DMS153 treated with DMSO at 0.1 percent for 48 hours (cell line): ENCODE results near the gene MYOM3.

Source experiments
- DNase-seq: peaks from one replicate; lab custom pipeline; 2025; ENCODE audit not compliant: unreplicated experiment; lab: John Stamatoyannopoulos, UW

MYOM3 gene

DNA sequence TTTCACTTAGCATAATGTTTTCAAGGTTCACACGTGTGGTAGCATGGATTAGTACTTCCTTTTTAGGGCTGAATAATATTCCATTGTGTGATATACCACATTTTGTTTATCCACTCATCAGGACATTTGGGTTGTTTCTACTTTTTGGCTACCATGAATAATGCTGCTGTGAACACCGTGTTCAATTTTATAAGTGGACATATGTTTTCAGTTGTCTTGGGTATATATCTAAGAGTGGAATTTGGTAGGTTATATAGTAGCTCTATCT lies 27.2 kb upstream of the MYOM3 start:
- DNase-seq = no peak

DNA sequence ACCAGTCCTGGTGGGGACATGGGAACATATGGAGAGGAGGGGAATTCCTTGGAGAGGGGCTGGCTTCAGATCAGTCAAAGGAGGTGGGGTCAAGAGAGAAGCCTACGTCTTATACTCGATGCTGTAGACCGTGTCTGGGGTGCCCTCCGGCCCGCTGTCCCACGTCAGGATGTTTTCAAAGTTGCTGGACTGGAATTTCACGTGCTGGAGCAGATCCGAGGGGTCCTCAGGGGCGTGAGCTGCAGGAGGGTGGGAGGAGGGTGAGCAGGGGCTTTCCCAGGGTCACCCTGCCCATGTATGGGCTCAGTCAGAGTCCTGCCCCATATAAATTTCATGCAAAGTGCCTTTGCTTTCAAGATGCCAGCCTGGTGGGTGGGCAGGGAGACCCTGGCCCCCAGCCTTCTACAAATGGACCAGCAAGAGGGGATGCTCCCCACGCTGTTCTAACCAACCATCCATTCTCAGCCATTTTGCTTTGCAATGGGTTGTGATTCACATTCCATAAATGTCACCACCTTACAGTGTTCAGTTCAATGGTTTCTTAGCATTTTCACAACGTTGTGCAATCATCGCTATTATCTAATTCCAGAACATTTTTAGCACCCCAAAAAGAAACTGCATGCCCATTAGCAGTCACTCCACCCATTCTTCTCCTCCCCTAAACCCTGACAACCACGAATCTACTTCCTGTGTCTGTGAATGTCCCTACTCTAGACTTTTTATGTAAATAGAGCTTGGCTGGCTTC lies 26.7 kb upstream of the MYOM3 start:
- DNase-seq = no peak

DNA sequence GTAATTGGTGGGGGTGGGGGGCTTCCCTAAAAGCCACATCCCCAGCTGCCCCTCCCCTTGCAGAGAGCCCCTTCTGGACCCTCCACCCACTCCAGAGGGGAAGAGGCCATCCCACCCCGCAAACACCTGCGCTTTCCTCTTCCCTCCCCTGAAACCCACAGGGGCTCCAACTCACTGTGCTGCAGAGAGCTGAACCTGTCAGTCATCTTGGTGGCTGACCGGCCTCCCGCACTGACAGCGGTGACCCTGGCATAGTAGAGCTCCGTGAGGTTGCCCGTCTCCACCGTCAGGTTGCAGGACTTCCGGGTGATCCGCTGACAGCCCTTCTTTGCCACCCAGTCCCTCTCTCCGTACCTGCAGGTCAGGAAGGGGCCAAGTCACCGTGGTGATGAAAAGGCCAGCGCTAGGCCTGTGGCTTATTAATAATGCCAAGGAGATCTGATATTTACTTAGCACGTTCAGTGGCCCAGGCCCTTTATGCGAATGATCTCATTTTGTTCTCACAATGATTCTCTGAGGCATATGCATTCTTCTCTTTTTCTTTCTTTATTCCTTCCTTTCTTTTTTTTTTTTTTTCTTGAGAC lies 25.1 kb upstream of the MYOM3 start:
- DNase-seq = no peak

DNA sequence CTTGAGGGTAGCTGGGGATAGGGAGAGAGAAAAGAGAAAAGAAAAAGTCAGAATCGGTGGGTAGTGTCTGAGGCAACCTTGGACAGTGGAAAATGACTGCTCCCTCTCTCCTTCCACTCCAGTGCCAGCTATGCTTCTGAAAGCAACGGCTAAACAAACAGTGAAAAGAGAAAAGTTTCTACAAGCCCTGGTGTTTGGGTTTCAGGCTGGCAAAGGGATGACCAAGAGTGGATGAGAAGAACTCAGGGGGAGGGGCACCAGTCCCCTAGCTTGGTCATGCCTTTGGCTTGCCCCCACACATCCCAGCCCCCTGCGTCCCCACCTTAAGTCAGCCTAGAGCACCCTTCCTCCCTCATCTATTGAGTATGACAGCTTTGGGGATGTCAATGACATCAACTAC lies 22.4 kb upstream of the MYOM3 start:
- no peak for DNase-seq

DNA sequence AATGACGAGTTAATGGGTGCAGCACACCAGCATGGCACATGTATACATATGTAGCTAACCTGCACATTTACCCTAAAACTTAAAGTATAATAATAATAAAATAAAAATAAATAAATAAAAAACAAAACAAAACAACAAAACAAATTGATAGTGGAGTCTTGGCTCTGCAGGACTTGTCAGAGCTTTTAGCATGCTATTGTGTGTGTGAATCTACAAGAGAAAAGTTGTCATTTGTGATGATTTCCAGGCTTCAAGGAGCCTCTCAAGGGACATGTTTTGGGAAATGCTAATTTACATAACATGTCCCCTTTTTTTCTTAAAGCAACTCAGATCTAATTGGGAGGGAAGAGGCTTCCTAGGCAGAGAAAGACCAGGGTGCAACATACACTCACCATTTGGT lies 21.9 kb upstream of the MYOM3 start:
- no peak for DNase-seq

DNA sequence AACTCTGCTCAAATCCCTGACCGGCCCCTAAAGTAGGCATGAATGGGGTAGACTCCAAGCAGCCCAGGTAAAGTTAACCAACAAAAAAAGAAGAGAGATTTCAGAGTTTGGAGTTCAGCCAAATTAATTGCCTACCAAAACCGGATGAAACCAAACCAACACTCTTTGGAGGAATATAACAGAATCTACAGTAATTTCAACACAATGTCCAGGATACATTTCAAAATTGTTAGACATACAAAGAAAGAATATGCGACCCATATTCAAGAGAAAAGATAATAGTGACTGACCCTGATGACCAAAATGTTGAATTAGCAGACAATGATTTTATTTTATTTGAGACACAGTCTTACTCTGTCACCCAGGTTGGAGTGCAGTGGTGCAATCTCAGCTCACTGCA lies 18.4 kb upstream of the MYOM3 start:
- no peak for DNase-seq

DNA sequence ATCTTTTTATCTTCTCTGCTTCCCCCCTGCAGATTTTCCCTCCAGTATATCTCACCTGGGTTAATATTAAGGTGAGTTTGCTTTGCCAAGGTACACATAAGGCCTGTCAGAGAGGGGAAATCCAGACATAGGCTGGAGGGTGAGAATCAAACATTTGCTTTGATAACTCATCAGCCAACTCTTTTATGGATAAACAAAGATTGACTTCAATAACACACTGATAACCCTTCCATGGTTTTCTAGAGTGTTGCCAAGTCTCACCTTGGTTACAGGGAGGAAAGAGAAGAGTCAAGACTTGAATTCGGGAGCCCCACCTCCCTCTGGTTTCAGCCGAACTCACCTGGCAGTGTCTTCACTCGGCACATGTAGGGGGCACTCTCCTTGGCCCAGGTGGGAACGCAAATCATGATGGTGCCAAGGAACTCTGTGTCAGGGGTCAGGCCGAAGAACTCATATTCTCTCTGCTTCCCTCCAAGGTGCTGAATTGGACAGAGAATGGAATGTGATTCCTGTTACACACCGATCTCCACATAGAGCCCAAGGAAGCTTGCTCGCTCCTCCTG lies 15.9 kb upstream of the MYOM3 start:
- DNase-seq = no peak

DNA sequence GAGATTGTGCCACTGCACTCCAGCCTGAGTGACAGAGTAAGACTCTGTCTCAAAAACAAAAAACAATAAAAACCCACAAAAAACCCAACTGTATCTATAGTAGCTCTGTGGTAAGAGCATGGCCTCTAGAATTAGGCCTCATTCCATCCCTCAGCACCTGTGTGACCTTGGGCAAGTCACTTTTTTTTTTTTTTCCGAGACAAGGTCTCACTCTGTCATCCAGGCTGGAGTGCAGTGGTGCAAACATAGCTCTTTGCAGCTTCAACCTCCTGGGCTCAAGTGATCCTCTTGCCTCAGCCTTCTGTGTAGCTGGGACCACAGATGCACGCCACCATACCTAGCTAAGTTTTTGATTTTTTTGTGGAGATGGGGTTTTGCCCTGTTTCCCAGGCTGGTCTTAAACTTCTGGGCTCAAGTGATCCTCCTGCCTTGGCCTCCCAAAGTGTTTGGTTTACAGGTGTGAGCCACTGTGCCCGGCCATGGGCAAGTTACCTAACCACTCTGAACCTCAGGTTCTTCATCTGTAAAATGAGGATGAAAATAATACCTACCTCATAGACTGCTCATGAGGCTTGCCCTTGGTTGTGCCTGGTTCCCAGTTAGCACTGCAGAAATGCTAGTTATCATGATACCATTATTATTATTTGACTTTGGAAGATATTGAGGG lies 15.3 kb upstream of the MYOM3 start:
- no peak for DNase-seq

DNA sequence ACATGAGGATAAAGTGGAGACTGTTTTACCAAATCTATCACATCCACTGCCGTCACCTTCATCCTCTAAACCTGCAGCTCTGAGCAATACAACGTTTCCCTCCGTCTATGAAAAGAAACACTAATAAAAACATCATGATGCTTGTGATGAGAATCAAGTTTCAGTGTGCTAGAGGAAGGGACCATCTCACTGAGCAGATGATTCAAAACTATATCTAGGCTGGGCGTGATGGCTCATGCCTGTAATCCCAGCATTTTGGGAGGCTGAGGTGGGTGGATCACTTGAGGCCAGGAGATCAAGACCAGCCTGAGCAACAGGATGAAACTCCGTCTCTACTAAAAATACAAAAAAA lies 14.7 kb upstream of the MYOM3 start:
- DNase-seq = no peak

DNA sequence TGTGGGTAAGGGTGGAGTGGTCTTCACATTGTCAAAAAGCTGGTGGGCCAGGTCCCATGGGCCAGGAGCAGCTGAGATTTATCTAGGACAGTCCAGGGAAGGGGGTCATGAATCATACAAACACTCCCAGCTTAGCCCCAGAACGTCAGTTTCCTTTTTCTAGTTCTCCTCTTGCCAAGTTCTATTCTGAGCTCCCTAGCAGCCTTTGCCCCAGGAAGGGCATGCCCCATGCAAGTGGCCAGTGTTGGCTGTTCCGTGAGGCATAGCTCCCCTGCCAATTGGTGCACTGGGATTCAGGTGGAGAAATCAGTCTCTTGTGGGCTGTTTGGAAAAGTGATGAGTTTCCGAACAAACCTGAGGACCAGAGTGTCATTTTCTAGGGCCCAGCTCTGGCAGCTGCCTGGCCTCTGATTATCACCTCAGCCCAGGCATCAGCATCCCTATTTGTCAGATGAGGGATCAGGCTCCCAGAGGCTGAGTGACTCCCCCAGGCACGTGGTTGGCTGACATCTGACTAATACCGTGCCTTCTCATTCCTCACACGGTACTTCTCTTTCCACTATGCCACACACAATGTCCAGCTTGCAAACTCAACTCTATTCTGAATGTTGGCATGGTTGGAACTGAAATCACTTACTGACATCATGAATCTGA lies 14.2 kb upstream of the MYOM3 start:
- DNase-seq = no peak

DNA sequence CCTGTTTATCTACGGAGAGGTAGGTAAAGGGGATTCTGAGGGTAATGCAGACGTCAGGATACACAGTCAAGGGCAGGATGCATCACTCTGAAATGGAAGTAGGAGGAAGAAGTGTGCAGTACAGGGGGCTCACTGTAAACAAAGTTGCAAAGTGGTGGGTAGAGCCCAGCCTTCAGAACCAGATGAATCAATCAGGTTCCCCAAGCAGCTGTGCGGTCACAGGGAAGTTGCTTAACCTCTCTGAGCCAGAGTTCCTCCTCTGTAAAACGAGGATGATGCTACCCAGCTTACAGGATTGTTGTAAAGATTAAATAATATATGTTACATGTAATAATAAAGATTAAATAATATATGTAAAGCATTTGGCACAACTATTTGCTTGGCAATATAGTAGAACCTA lies 13.5 kb upstream of the MYOM3 start:
- no peak for DNase-seq

DNA sequence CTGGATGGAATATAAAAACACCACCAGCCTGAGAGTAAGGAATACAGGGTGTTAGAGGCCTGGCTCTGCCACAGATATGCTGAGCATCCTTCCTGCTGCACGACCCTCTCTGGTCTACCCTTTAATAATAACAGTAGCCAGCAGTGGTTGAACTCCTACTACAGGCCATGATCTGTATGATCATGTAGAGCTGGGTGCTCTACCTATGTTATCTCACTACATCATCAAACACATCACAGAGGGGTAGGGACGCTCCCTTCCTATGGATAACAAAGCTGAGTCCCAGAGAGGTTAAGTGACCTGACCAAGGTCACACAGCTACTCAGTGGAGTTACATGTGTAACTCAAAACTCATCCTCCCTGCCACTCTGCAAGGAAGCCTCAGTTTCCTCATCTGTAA lies 13.0 kb upstream of the MYOM3 start:
- no peak for DNase-seq

DNA sequence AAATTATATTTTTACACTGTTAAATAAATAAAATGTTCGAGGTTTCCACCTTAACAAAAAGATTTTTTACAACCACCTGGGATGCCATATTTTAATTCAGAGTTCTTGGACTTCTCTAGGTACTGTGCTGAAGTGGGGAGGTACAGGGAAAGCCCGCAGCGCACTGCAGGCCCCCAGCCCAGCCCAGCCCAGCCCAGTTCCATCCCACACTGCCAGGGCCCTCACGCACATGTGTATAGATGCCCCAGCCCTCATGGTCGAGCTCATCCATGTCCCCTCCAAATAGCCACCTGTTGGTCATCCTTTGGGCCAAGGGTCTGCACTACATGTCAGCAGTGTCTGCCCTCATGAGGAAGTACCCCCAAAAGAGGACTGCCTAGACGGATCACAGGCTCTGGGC lies 11.7 kb upstream of the MYOM3 start:
- DNase-seq = no peak

DNA sequence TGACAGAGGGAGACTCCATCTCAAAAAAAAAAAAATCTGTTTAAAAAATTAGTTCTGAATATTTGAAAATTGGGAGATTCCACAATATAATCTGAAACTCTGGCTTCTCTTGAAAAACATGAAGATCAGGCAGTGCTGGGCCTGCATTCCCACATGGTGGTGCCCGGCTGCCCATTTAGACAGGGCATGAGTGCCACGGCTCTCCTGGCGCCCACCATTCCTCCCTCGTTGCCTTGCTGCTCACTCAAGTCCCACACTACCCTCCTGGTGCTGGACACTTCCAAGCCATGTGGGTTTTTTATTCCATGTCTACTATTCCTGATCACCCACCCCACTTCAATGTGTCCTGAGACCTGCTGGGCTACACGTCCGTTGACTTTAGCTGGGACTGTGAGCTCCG lies 10.8 kb upstream of the MYOM3 start:
- no peak for DNase-seq

DNA sequence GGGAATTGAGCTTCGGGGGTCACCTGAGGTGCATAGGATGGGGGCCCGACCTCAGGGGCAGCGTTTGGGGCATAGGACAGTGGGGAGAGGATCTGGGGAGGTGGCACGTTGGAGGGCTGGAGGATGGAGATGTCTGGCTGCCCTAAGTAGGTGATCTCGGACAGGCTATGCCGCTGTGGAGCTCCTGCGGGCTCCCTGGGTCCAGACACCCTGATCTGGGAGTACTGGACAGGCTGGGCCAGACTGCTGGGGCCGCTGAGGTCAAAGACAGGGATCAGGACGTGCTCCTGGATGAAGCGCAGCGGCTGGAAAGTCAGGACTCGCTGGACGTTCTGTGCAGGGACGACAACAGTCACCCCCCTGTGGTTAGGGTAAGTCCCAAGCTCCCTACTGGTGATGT lies 9.5 kb upstream of the MYOM3 start:
- DNase-seq = no peak

DNA sequence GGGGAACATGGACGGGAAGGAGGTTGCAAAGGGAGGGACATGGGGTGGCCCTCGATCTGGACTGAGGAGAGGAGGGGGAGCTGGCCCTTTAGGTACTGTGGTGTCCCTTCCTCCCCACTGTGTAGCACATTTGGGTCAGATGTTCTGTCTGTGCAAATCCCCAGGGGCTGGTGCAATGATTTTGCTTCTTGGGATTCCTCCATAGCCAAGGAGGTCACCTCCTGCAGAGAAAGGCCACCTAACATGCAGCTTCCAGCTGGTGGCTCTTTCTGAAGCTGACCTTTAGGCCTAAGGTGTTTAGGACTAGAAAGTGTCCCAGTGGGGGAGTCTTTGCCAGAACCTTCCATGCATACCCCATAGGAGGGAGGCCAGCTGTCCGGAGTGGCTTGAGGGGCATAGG lies 9.0 kb upstream of the MYOM3 start:
- DNase-seq = no peak

DNA sequence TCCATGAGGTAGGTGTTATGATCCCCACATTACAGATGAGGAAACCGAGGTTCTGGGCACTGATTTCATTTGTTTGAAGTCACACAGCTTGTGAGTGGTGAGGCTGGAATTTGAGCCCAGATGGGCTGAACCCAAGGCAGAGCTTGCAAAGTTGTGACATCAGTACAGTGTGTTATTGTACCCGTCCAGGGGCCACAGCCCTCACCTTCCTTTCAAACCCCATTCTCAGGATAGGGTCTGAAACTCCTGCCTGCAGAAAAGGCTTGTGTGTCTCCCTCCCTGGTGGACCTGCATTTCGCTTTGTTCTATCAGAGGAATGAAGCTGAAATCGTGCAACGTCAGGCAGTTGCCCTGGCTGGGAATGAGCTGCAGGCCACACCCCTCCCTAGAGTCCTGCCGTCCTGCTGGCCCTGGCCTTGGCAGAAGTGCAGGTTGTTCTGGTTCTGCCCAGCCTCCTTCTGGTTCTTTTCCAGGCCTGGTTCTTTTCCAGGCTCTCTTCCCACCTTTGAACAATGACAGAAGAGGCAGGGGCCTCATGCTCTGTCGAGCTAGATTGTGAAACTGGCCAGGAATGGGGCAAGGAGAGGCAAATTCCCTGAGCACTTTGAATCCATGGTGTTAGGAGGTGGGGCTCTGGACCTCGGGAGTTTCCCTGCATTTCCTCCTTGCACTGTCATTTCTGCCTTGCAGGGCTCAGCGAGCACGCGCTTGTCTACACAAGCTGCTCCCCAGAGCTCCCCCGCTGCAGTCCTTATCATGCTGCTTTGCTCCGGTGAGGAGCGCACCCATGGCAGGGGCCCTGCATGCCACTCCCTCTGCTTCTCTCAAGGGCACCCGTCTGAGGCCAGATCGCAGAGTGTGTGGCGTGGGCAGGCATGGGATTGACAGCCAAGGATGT lies 8.2 kb upstream of the MYOM3 start:
- DNase-seq = no peak

DNA sequence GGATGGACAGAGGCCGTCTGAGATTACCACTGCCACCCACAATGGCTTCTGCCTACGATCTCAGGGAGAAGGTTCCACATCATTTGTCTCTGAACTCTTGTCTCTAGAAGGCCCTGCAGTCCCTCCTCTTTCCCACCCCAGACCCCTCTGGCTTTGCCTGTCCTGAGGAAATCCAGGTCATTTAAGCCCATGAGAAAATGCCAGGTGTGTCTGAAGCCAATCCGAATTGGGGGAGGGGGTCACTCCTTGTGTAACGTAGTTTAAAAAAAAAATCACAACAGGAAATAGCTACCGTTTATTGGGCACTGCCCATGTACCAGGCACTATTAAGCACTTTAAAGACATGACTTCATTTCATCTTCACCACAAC lies 7.5 kb upstream of the MYOM3 start:
- DNase-seq = no peak

DNA sequence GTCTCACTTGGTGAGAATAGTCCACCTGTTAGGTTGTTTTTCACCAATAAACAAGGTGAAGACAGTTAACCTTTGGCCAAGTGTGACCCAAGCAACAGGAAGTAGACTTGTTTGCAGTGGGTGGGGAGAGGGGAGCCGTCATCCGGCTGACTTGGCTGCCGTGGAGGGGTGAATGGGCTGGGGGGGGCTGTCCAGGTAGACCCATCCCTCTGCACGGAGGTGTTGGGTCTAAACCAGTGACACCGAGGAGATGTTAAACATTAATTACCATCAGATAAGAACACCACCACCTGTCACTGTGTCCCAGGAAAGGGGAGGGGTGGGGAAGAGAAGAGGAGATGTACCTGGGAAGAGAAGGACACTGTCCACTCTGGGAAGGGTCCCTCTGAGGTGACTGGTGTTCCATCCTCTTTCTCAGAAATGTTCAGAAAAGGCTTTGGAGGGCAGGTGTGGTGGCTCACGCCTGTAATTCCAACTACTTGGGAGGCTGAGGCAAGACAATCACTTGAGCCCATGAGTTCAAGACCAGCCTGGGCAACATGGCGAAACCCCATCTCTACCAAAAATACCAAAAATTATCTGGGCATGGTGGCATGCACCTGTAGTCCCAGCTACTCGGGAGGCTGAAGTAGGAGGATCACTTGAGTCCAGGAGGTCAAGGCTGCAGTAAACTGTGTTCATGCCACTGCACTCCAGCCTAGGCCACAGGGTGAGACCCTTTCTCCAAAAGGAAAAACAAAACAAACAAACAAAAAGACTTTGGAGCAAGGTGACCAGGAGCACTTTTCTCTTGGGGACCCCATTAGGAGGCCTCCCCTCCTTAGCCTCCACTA lies 6.7 kb upstream of the MYOM3 start:
- DNase-seq = no peak

DNA sequence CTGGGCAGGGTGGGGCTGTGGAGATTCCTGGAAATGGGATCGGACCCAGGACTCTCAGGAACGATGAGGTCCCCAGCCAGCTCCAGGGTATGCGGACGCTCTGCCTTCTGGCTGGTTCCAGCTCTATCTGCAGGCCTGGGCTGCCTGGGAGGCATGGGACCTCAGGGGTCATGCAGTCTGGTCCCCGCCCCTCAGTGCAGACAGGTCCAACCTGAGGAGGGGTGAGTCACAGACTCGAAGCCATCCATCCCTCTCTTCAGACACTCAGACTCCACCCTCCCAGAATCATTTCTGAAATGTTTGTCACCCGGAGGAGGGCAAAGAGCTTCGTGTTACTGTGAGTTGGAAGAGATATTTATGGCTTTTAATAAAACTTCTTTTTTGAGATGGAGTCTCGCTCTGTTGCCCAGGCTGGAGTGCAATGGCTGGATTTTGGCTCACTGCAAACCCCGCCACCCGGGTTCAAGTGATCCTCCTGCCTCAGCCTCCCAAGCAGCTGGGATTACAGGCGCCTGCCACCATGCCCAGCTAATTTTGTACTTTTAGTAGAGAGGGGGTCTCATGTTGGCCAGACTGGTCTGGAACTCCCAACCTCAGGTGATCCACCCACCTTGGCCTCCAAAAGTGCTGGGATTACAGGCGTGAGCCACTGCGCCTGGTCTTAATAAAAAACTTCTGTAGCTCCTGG lies 5.9 kb upstream of the MYOM3 start:
- no peak for DNase-seq
